Measurements from ENCODE around the gene NPTN. TPM values are rescaled to one million over a fixed set of nuclear protein-coding genes. Genes with fewer than 3 reads are reported as not detected.

NPTN gene
- total RNA-seq, 1 experiment from 2014 or later: 151 TPM

- CTCF ChIA-PET: no interaction called here
- no TSS peak for BruUV-seq (replicated peaks)
- no peak for TF ChIP-seq SIN3A (IDR thresholded peaks at IDR 0.05; ENCODE audit: borderline replicate concordance, insufficient read depth, low read depth, low read length)
- TF ChIP-seq, protein P1, sequence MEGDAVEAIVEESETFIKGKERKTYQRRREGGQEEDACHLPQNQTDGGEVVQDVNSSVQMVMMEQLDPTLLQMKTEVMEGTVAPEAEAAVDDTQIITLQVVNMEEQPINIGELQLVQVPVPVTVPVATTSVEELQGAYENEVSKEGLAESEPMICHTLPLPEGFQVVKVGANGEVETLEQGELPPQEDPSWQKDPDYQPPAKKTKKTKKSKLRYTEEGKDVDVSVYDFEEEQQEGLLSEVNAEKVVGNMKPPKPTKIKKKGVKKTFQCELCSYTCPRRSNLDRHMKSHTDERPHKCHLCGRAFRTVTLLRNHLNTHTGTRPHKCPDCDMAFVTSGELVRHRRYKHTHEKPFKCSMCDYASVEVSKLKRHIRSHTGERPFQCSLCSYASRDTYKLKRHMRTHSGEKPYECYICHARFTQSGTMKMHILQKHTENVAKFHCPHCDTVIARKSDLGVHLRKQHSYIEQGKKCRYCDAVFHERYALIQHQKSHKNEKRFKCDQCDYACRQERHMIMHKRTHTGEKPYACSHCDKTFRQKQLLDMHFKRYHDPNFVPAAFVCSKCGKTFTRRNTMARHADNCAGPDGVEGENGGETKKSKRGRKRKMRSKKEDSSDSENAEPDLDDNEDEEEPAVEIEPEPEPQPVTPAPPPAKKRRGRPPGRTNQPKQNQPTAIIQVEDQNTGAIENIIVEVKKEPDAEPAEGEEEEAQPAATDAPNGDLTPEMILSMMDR (IDR thresholded peaks at IDR 0.05): peak; percentile 6; the same call in 1 of the 2 replicates
- no peaks in the 10 kb centered on the region for H3K36me3 ChIP-seq (ENCODE audit: control insufficient read depth, insufficient read depth, low read length)
- POLR2A ChIA-PET: interaction anchor here (0.6 kb wide), 1 partner anchor 208 kb away, joined by 4 read pairs; no protein-coding TSS in a partner anchor
- intact Hi-C loops (cut with micrococcal nuclease; ENCODE audit: unreplicated experiment): no loop called here
- DNase-seq (ENCODE audit: low read depth, low spot score) (no peak), ATAC-seq (no peak)
- H3K27me3 ChIP-seq (ENCODE audit: control insufficient read depth, insufficient read depth, low read length): no peaks in the 10 kb centered on the region
- H3K27ac ChIP-seq (ENCODE audit: low read length): no peak overlapping the region
- no peaks in the 10 kb centered on the region for H3K9me3 ChIP-seq (ENCODE audit: control insufficient read depth, insufficient read depth, low read depth, low read length)
- H3K4me1 ChIP-seq (ENCODE audit: control insufficient read depth, insufficient read depth, low read length): no peaks in the 10 kb centered on the region
- H3K4me3 ChIP-seq (ENCODE audit: low read depth in 2 of 2, low read length in 2 of 2): no peak overlapping the region
- in situ Hi-C loops (cut with HindIII; ENCODE audit: low pct_unique_long_range_greater_than_20kb, low sequenced_read_pairs): no loop called here
Measured at GRCh38 chr15:73539212-73540128, 93.7 kb downstream of the NPTN start.

GRCh38 chr15:73538563-73539211 is 94.5 kb downstream of the NPTN start:
- Histone ChIP-seq H3K27me3 (ENCODE audit: control insufficient read depth, insufficient read depth, low read length) (no peaks in the 10 kb centered on the region), H3K4me3 (ENCODE audit: low read depth in 2 of 2, low read length in 2 of 2) (no peak overlapping the region), H3K9me3 (ENCODE audit: control insufficient read depth, insufficient read depth, low read depth, low read length) (no peaks in the 10 kb centered on the region), H3K27ac (ENCODE audit: low read length) (no peak overlapping the region), H3K4me1 (ENCODE audit: control insufficient read depth, insufficient read depth, low read length) (no peaks in the 10 kb centered on the region), H3K36me3 (ENCODE audit: control insufficient read depth, insufficient read depth, low read length) (no peaks in the 10 kb centered on the region)
- ATAC-seq (no peak), DNase-seq (ENCODE audit: low read depth, low spot score) (no peak)
- intact Hi-C loops (cut with micrococcal nuclease; ENCODE audit: unreplicated experiment) (no loop called here), in situ Hi-C loops (cut with HindIII; ENCODE audit: low pct_unique_long_range_greater_than_20kb, low sequenced_read_pairs) (no loop called here)
- ChIA-PET CTCF (no interaction called here), POLR2A (interaction anchor here (0.6 kb wide), 1 partner anchor 209 kb away, joined by 4 read pairs; no protein-coding TSS in a partner anchor)
- no TSS peak for BruUV-seq (replicated peaks)
- TF ChIP-seq SIN3A (IDR thresholded peaks at IDR 0.05; ENCODE audit: borderline replicate concordance, insufficient read depth, low read depth, low read length): no peak
- no peak for TF ChIP-seq REST (IDR thresholded peaks at IDR 0.05; ENCODE audit: insufficient read depth in 1 of 2, low read depth in 2 of 2, low read length in 1 of 2)
- TF ChIP-seq POLR2AphosphoS5 (IDR thresholded peaks at IDR 0.05; ENCODE audit: low read depth, low read length): no peak
- TF ChIP-seq, protein P1 (IDR thresholded peaks at IDR 0.05): no peak
- TF ChIP-seq TCF7L2 (IDR thresholded peaks at IDR 0.05; ENCODE audit: low read depth, low read length): no peak
